ENCODE measurements around the gene TFDP2.

TFDP2 gene

DNA sequence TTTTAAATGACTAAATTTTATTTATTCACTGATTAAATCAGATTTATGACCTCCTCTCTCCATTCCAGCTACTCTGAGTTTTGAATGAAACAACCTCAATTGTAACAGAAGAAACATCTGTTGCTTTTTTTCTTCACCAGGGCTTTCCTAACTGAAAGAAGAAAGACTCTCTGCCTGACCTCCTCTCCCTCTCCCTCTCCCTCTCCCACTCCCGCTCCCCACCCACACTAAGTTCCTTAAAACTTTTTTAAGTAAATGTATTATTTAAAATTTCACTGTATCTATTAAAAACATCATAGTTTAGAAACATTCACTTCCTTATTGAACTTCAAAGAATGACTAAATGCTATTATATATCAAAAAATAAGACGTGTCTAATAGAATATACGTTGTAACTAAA lies 122.0 kb downstream of the TFDP2 start:
- peak overlapping the region; percentile 75 for H3K9ac ChIP-seq (ENCODE audit: low read depth, low read length, poor library complexity, severe bottlenecking)
- H3K4me1 ChIP-seq (ENCODE audit: insufficient read depth, low read length, poor library complexity, severe bottlenecking), result peaks cover 28% of the 10 kb centered on the region
- peaks cover 33% of the 10 kb centered on the region for H4K20me1 ChIP-seq (ENCODE audit: insufficient read depth, low read length, poor library complexity, severe bottlenecking)
- H3K27me3 ChIP-seq (ENCODE audit: insufficient read depth, low read length, poor library complexity, severe bottlenecking), result no peaks in the 10 kb centered on the region
- peaks cover 5% of the 10 kb centered on the region; the same call in 1 of the 2 replicates for H3F3A ChIP-seq (ENCODE audit: low read depth)
- H2AFZ ChIP-seq (ENCODE audit: low read length), result no peak overlapping the region
- no peaks in the 10 kb centered on the region for H3K36me3 ChIP-seq (ENCODE audit: insufficient read depth, low read length)
- TF ChIP-seq CTCF (conservative IDR thresholded peaks at IDR 0.05; ENCODE audit: low read length) (no peak), EZH2phosphoT487 (IDR thresholded peaks at IDR 0.05; ENCODE audit: borderline replicate concordance) (no peak)
- no peaks in the 10 kb centered on the region for H3K9me2 ChIP-seq (replicated peaks; ENCODE audit: low read depth, low read length)
- H3K9me3 ChIP-seq (ENCODE audit: insufficient read depth, low read depth, low read length), result no peaks in the 10 kb centered on the region
- peak overlapping the region; percentile 72 for H3K4me2 ChIP-seq (ENCODE audit: low read depth, low read length, poor library complexity, severe bottlenecking)
- H3K79me2 ChIP-seq (ENCODE audit: insufficient read depth, low read length), result peaks cover 57% of the 10 kb centered on the region
- H3K4me3 ChIP-seq (ENCODE audit: low read length, poor library complexity, severe bottlenecking), result peak overlapping the region; percentile 73

GRCh38 chr3:142026333-142026732 lies 123.0 kb downstream of the TFDP2 start:
- Histone ChIP-seq H3K4me1 (ENCODE audit: insufficient read depth, low read length, poor library complexity, severe bottlenecking) (peaks cover 38% of the 10 kb centered on the region), H4K20me1 (ENCODE audit: insufficient read depth, low read length, poor library complexity, severe bottlenecking) (peaks cover 42% of the 10 kb centered on the region), H3K79me2 (ENCODE audit: insufficient read depth, low read length) (peaks cover 66% of the 10 kb centered on the region), H3K9me3 (ENCODE audit: insufficient read depth, low read depth, low read length) (no peaks in the 10 kb centered on the region), H3K27me3 (ENCODE audit: insufficient read depth, low read length, poor library complexity, severe bottlenecking) (no peaks in the 10 kb centered on the region), H3K4me3 (ENCODE audit: low read length, poor library complexity, severe bottlenecking) (peak overlapping the region; percentile 73), H3K9ac (ENCODE audit: low read depth, low read length, poor library complexity, severe bottlenecking) (peak overlapping the region; percentile 75), H2AFZ (ENCODE audit: low read length) (no peak overlapping the region), H3K4me2 (ENCODE audit: low read depth, low read length, poor library complexity, severe bottlenecking) (peak overlapping the region; percentile 72), H3F3A (ENCODE audit: low read depth) (peaks cover 5% of the 10 kb centered on the region; the same call in 1 of the 2 replicates), H3K36me3 (ENCODE audit: insufficient read depth, low read length) (no peaks in the 10 kb centered on the region), H3K9me2 (replicated peaks; ENCODE audit: low read depth, low read length) (no peaks in the 10 kb centered on the region)
- TF ChIP-seq CTCF (conservative IDR thresholded peaks at IDR 0.05; ENCODE audit: low read length), result no peak
- no peak for TF ChIP-seq EZH2phosphoT487 (IDR thresholded peaks at IDR 0.05; ENCODE audit: borderline replicate concordance)

DNA sequence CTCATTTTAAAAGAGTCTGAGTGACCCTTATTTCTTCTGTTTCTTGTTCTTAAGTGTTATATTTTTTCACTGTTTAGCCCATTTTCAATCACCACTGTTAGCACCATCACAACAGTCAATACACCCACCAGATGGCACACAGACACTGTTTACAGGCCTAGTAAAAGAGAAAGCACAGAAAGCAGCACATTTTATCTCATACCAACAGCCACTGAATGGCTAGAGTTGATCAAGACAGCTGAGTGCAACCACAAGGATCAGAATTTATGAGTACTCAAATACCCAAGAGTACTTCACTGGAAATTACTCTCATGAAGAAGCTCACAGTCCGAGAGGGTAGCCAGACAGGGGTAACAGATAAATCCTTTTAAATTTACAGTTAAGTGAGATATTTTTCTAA lies 127.0 kb downstream of the TFDP2 start:
- peak overlapping the region; percentile 59 for H3K9ac ChIP-seq (ENCODE audit: low read depth, low read length, poor library complexity, severe bottlenecking)
- H4K20me1 ChIP-seq (ENCODE audit: insufficient read depth, low read length, poor library complexity, severe bottlenecking), result peaks cover 74% of the 10 kb centered on the region
- TF ChIP-seq EZH2phosphoT487 (IDR thresholded peaks at IDR 0.05; ENCODE audit: borderline replicate concordance) (no peak), CTCF (conservative IDR thresholded peaks at IDR 0.05; ENCODE audit: low read length) (peak; percentile 85)
- H3K36me3 ChIP-seq (ENCODE audit: insufficient read depth, low read length), result no peaks in the 10 kb centered on the region
- H2AFZ ChIP-seq (ENCODE audit: low read length), result no peak overlapping the region
- no peaks in the 10 kb centered on the region for H3K27me3 ChIP-seq (ENCODE audit: insufficient read depth, low read length, poor library complexity, severe bottlenecking)
- peak overlapping the region; percentile 59 for H3K4me3 ChIP-seq (ENCODE audit: low read length, poor library complexity, severe bottlenecking)
- peak overlapping the region; percentile 75 for H3K4me2 ChIP-seq (ENCODE audit: low read depth, low read length, poor library complexity, severe bottlenecking)
- H3K4me1 ChIP-seq (ENCODE audit: insufficient read depth, low read length, poor library complexity, severe bottlenecking), result peaks cover 57% of the 10 kb centered on the region
- peaks cover 98% of the 10 kb centered on the region for H3K79me2 ChIP-seq (ENCODE audit: insufficient read depth, low read length)
- H3K9me2 ChIP-seq (replicated peaks; ENCODE audit: low read depth, low read length), result no peaks in the 10 kb centered on the region
- no peaks in the 10 kb centered on the region; the same call in 1 of the 2 replicates for H3F3A ChIP-seq (ENCODE audit: low read depth)
- H3K9me3 ChIP-seq (ENCODE audit: insufficient read depth, low read depth, low read length), result no peaks in the 10 kb centered on the region

All from Loucy (cell line).